HS-27A (cell line): ENCODE results near the gene MAGEA1.
"Not testable (repeated sequence)": the region's sequence is repeated elsewhere in the genome, so short reads cannot be mapped to it uniquely, and the experiment has no call there.

Experiments used
- DNase-seq: peaks from one replicate; pipeline ENCODE4 v3.0.0-alpha.2; 2012; ENCODE audit warnings: low read depth, missing footprints

The MAGEA1 gene, protein sequence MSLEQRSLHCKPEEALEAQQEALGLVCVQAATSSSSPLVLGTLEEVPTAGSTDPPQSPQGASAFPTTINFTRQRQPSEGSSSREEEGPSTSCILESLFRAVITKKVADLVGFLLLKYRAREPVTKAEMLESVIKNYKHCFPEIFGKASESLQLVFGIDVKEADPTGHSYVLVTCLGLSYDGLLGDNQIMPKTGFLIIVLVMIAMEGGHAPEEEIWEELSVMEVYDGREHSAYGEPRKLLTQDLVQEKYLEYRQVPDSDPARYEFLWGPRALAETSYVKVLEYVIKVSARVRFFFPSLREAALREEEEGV

DNA sequence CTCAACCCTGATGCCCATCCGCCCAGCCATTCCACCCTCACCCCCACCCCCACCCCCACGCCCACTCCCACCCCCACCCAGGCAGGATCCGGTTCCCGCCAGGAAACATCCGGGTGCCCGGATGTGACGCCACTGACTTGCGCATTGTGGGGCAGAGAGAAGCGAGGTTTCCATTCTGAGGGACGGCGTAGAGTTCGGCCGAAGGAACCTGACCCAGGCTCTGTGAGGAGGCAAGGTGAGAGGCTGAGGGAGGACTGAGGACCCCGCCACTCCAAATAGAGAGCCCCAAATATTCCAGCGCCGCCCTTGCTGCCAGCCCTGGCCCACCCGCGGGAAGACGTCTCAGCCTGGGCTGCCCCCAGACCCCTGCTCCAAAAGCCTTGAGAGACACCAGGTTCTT lies at the start of gene MAGEA1:
Gene MAGEA1 (plus strand): TSS at position 154 of the 400 bp plus-strand sequence. CDS start 3,106 bp downstream, outside the sequence.
- no peak for DNase-seq

DNA sequence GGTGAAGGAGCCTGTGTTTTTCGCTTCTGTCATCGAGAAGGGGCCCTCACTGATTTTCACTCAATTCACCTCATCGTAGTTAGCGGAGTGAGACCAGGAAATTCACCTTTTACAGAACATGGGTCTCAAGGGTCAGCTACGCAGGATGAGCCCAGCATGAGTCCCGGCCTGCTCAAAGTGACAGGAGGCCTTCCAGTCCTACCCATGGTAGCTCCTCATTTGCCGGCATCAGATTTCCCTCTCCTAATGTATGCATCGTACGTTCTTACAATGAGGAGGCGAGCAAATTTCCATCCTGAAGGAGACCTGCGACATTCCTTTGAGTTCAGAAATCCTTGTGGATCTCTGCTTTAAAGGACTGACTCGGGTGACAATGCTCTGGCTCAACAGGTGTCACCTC lies 46.2 kb upstream of the MAGEA1 start:
- not testable (repeated sequence) for DNase-seq

DNA sequence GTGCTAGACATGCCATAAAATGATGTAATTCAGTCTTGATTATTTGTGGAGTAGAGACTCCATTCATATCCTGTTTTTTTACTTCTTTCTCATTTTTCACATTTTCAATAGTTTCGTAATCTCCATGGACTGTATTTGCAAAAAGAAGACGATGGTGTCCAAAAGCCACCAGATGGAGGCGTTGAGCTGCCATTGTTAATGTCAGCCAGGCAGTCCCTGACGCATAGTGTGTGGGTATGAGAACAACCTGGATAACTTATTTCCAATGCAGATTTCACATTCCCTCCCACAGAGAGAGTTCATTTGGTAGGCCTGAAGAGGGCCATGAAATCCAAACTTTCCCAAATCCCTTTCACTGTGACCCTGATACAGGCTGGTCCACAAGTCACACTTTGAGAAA lies 40.0 kb upstream of the MAGEA1 start:
- DNase-seq, result not testable (repeated sequence)

DNA sequence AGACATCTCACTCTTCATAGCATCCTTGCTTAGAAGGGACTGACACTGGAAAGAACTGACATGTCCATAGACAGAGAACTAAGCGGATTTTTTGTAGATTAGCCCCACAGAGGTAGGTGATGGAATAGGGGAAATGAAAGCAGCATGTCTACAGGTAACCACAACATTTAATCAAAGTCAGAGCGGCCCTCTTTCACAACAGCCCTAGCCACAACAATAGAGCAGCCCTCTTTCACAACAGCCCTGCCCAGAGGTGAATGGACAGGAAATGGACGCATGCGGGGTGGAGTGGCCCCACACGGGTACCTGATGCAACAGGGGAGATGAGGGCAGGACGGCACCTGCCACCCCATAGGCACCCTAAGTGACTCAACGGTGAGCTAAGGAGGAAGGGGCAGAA lies 32.8 kb upstream of the MAGEA1 start:
- DNase-seq, result not testable (repeated sequence)

DNA sequence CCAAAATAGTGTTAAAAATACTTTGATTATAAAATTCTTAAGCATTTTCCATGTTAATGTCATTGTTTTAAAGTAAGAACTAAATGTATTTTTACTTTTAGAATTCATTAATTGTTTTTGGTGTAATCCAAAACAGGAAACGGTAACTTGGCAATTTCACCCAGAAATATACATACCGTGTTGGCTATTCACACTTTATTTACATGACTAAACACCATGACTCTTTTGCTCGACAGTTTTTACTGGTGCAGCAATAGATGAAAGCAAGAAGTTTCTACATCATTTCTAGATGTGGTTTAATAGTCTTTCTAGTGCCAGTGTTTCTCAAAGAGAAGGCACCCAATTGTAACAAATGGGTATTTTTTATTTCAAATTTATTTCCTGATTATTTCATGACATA lies 25.6 kb upstream of the MAGEA1 start:
- DNase-seq, result no peak

DNA sequence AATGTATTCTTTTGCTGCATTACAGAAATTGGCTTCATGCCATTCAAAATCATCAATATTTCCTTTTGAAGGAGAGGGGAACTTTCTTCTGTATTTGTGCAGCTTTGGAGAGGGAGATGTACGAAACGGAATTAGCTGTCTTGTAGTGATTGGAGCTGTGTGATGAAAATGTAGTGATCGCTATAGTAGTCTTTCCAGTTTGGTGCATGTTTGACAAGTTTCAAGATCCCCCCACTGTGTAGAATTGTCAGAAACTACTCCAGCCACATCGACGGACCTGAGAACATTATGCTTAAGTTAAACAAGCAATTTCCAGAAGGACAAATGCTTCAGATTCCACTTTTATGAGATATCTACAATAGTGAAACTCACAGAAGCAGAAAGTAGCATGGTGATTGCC lies 21.6 kb upstream of the MAGEA1 start:
- DNase-seq, result no peak

DNA sequence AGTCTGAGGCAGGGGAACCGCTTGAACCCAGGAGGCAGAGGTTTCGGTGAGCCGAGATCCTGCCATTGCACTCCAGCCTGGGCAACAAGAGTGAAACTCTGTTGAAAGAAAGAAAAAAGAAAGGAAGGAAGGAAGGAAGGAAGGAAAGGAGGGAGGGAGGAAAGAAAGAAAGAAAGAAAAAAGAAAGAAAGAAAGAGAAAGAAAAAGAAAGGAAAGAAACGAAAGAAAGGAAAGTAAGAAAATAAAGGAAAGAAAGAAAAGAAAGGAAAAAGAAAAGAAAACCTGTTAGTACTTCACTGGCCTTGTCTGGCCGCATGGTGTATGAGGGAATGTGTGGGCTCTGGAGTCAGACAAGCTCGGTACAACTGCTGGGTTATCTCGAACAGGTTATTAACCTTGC lies 20.8 kb upstream of the MAGEA1 start:
- no peak for DNase-seq

DNA sequence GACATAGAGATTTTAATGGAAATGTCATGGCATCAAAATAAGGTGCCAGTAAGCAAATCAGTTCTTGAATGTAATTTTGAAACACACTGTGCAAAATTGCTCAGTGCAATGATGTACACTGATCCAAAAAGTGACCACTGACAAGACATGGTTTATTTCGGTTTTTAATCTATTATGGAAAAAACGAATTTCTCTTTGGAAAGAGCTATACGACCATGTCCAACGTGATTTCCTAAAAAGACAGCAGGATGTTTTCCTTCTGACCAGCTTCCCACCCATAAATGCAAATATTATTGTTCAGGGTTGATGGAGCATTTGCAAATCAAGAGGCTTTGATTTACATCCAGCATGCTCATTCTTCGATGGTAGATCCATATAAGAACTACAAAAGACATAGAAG lies 17.1 kb upstream of the MAGEA1 start:
- no peak for DNase-seq

DNA sequence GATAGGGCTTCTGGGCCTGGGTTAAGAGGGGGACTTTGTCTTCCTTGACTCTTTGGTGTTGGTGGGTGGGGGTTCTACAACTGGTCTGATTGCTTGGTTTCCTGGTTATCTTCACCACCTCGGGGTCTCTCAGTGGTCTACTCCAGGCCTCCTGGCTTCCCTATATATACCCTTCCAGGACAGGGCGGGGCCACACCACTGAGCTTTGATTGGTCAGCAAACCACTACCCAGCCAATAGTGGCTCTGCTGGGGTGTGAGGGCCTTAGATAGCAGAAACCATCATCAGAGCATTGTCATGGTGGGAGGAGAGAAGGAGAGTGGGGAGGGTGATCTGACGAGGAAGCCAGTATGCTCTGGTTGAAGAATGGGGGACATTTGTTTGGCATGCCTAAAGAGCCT lies 14.4 kb upstream of the MAGEA1 start:
- DNase-seq, result no peak

DNA sequence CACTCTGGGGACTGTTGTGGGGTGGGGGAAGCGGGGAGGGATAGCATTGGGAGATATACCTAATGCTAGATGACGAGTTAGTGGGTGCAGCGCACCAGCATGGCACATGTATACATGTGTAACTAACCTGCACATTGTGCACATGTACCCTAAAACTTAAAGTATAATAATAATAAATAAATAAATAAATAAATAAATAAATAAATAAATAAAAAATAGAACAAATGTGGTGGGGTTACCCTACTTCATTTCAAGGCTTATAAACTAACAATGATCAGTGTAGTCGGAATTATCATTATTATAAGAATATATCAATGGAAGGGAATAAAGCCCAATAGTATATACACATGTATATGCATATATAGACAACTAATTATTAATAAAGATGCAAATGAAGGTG lies 10.7 kb upstream of the MAGEA1 start:
- DNase-seq, result not testable (repeated sequence)

DNA sequence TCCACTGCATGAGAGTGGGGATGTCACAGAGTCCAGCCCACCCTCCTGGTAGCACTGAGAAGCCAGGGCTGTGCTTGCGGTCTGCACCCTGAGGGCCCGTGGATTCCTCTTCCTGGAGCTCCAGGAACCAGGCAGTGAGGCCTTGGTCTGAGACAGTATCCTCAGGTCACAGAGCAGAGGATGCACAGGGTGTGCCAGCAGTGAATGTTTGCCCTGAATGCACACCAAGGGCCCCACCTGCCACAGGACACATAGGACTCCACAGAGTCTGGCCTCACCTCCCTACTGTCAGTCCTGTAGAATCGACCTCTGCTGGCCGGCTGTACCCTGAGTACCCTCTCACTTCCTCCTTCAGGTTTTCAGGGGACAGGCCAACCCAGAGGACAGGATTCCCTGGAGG lies 2.7 kb downstream of the MAGEA1 start:
- no peak for DNase-seq

DNA sequence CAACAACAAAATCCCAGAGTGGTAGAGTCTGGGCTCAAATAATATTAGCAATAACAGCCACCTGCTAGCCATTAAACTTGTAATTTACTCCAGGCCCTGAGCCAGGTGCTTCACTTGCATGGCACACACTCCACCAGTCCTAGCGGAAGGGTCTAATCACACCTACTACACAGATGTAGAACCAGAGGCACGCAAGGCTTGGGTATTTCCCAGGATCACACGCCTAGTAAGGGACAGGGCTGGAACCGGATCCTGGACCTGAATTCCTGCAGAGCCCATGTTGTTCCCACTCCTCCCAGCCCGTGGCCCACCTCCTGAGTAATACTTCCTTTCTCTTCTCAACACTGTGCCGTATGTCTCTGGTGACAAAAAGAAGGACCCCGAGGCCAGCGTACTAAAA lies 5.7 kb downstream of the MAGEA1 start:
- no peak for DNase-seq

DNA sequence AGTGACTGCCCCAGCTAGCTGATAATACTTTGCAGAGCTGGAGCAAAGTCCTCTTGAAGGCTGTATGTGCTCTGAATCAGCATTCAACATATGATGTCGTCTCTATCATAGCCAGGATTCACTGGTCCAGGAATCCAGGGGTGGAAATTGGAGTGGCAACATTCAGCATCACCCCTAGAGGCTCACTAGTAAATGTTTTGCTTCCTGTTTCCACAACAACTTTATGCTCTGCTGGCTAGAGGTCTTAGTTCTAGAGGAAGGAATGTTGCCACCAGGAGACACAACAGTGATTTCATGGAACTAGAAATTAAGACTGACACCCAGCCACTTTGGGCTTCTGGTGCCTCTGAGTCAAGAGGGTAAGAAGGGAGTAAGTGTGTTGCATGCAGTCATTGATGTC lies 11.3 kb downstream of the MAGEA1 start:
- no peak for DNase-seq

DNA sequence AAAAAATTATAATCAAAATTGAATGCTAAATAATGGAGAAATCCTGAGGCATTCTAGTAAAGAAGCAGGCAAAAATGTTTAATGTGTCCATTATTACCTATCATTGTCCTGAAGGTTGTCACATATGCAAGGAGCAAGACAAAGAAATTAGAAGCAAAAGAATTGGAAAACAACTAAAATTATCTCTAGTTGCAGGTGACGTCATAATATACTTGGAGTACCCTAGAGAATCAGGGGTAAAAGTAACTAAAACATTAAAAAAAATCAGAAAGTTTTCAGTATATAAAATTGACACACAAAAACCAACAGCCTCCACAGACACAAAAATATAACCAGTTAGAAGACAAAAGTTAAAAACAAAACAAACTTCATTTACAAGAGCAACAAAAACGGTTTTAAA lies 21.4 kb downstream of the MAGEA1 start:
- no peak for DNase-seq

DNA sequence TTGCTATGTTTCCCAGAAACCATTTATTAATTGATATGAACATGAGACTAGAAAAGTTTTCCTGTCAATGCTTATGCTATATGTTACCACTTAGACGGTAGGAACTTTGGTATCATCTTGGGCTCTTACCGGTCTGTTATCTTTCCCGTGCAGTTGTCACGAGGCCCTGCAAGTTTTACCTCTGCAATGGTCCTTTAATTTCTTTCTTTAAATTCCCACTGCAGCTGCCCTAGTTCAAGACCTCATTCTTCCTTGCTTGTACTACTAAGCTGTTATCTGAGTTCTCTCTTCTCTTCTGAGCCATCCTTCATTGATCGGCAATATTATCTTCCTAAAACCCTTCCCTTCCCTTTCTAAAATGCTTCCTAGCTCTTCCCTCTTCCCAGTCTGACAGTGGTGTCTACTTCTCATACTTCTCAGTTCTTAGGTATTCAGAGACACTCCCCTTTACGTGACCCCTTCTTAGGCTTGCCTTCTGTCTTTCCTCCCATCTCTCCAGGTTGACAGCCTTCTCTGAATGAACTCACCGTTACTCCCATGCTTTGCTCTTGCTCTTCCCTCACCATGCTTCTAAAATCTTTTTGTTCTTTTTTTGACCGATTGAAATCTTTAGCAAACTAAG lies 27.5 kb downstream of the MAGEA1 start:
- DNase-seq, result no peak

DNA sequence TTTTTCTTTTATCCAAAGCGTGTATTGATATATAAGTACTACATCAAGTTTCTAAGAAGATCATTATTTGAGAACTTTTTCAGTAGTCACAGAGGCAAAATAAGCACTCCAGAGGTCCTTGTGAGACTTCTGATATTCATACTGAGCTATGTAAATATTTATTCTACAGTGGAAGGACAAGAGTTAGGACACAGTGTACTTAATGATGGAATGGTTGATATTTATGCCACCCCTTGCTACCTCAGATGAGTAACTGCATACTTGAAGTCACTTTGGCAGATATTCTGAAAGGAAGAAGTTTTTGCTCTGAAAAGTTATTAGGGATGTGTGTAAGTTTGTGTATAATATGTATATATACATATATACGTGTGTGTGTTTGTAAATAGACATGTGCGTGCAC lies 30.3 kb downstream of the MAGEA1 start:
- DNase-seq, result no peak

DNA sequence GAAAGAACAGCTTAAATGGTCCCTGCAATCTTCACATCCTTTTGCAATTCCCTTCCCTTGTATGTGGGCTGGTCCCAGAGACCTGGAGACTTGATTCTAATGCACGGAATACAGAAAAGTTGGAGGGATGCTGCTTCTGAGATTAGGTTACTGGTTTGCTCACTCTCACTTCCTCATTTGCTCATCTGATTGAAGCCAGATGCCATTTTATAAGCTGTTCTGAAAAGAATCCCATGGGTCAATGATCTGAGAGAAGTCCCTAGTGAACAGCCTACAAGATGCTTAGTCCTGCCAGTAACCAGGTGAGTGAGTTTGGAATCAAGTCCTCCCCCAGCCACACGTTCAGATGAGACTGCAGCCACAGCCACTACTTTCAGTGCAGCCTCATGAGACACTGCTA lies 35.9 kb downstream of the MAGEA1 start:
- DNase-seq, result no peak

DNA sequence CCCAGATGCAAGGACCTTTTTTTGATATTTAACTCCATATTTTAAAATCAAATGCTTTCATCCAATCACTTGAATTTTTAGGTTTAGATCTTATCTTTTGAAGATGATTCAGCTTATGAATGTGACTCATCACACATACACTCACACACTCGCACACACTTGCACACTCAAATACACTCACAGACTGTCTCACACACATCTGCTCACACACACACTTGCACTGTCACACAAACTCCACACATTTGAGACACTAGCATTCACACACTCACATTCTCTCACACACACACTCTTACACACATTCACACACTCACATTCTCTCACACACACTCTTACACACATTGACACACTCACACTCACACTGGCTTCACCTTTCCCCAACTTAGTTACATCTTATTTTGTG lies 37.8 kb downstream of the MAGEA1 start:
- no peak for DNase-seq

DNA sequence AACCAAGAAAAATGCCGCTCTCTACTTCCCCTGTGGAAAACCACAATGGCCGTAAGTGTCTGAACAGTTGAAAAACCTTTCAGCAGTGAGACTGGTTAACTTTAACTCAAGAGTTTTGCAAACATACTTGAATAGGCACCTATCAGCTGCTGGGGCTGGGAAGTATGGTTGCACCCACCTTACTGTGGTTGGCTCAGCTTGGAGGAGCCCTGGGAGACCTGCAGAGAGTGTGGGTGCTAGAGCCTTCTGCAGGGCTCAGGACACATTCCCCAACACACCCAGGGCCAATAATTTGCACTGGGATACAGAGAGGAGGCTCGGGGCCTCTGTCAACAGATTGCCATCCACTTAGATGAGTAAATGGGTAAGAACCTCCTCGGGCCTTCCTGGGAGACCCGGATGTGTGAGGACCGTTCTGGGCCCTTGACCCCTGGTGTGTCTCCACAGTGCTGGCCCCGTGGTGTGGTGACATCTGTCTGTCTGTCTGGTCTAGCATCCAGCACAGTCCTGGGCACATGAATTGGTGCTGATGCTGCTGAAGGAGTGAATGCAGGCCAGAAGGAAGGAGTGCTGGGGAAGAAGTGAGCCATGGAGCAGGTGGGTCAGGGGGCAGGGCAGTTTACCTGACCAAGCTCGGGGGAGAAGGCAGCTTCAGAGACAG lies 46.5 kb downstream of the MAGEA1 start:
- no peak for DNase-seq

DNA sequence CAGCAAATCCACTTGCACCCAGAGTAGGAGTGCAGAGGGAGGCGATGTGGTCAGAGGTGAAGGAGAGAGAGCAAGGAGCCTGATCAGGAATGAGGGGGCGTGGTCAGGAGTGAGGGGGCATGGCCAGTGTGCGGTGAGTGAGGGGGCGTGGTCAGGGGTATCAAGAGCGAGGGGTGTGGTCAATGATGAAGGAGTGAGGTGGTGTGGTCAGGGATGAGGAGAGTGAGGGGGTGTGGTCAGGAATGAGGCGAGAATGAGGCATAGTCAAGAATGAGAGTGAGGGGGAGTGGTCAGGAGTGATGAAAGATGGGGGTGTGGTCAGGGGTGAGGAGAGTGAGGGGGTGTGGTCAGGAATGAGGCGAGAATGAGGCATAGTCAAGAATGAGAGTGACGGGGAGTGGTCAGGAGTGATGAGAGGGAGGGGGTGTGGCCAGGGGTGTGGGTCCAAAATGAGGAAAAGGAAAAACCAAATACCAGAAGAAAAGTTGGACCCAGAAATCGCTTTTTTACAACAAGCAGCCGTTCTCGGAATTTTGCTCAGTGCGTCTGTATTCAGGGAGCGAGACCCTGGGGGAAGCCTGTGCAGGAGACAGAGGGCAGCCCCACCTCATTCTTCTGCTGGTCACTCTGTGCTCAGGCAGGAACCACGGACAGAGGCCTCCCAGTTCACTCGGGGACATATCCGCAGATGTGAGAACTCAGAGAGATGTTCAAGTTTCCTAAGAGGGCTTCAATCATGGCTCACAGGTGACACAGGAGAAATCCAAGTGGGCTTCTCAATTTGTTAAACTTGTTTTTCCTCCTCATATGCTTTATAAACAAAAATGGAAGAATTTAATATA lies 47.5 kb downstream of the MAGEA1 start:
- peak; percentile 15 for DNase-seq
